ENCODE data around the gene KRTAP3-3.
A peak's percentile ranks its signal among the peaks of the same experiment; 100 is the strongest.

The KRTAP3-3 gene

GRCh38 chr17:40975516-40975915 lies 18.4 kb downstream of the KRTAP3-3 start:
- no peak overlapping the region for H3K4me3 ChIP-seq (ENCODE audit: low read depth, low read length)
- TF ChIP-seq CTCF (conservative IDR thresholded peaks at IDR 0.05; ENCODE audit: low read depth, low read length), result no peak
- no peak for DNase-seq (ENCODE audit: low read depth)

DNA sequence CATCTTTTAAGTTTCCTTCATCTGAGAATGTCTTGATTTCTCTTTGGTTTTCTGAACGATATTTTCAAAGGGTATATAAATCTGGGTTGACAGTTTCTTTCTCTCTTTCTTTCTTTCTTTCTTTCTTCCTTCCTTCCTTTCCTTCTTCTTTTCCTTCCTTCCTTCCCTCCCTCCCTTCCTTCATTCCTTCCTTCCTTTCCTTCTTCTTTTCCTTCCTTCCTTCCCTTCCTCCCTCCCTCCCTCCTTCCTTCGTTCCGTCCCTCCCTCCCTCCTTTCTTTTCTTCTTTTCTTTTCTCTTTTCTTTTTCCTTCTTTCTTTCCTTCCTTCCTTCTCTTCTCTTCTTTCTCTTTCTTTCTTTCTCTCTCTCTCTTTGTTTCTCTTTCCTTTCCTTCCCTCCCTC lies 19.6 kb downstream of the KRTAP3-3 start:
- no peak for DNase-seq (ENCODE audit: low read depth)
- TF ChIP-seq CTCF (conservative IDR thresholded peaks at IDR 0.05; ENCODE audit: low read depth, low read length), result no peak
- H3K4me3 ChIP-seq (ENCODE audit: low read depth, low read length), result no peak overlapping the region

- H3K4me3 ChIP-seq (ENCODE audit: low read depth, low read length), result no peak overlapping the region
- TF ChIP-seq CTCF (conservative IDR thresholded peaks at IDR 0.05; ENCODE audit: low read depth, low read length), result no peak
- no peak for DNase-seq (ENCODE audit: low read depth)
These were observed 26.4 kb downstream of the KRTAP3-3 start for GRCh38 chr17:40967582-40967981.

GRCh38 chr17:40966848-40967247 lies 27.1 kb downstream of the KRTAP3-3 start, which contains the start of gene KRT39:
KRT39 (minus strand) TSS chr17:40966948; CDS start chr17:40966856, 92 bp downstream.
- no peak within 1 kb of the TSS for H3K4me3 ChIP-seq (ENCODE audit: low read depth, low read length)
- DNase-seq (ENCODE audit: low read depth), result no peak
- no peak for TF ChIP-seq CTCF (conservative IDR thresholded peaks at IDR 0.05; ENCODE audit: low read depth, low read length)

DNA sequence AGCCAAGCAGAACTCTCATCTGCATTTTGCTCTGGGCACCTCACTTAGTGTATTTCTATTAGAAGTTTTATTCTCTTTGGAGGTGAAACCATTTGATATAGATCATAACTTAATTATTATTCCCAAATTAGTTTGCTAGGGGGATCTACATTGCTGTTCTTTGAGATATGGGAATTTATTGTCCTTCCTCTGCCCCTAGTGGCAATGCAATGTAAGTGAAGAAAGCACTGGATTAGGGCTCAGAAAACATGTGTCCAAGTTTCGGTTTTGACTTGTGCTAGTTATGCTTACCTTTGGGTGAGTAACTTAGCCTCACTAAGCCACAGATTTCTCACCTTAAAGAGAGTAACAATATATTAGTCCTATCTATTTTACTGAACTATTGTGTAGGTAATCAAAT lies 30.1 kb downstream of the KRTAP3-3 start:
- no peak overlapping the region for H3K4me3 ChIP-seq (ENCODE audit: low read depth, low read length)
- peak; percentile 75 for TF ChIP-seq CTCF (conservative IDR thresholded peaks at IDR 0.05; ENCODE audit: low read depth, low read length)
- DNase-seq (ENCODE audit: low read depth), result peak; percentile 62

GRCh38 chr17:40962059-40962561 lies 31.9 kb downstream of the KRTAP3-3 start:
- no peak for TF ChIP-seq CTCF (conservative IDR thresholded peaks at IDR 0.05; ENCODE audit: low read depth, low read length)
- no peak for DNase-seq (ENCODE audit: low read depth)

DNA sequence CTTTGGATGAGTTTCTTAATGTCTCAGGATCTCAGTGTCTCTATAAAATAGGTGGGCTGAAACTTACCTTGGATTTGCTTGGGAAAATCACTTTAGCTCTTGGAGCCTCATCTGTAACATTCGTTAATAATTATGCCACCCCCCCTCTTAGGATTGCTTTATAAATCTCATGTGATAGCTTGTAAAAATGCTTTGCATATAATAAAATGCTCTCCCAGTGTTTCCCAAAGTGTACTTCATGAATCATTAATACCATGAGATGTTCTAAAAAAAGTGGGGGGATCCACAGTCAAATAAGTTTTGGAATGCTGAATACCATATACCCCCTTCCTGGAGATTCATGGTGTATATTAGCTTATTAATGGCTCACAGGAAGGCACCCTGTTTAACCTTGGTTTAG lies 32.4 kb downstream of the KRTAP3-3 start:
- DNase-seq (ENCODE audit: low read depth), result no peak

More at GRCh38 chr17:40962059-40962561, 31.9 kb downstream of the KRTAP3-3 start:
- H3K4me3 ChIP-seq (ENCODE audit: low read depth, low read length), result no peak overlapping the region

More for the DNA sequence above, 32.4 kb downstream of the KRTAP3-3 start:
- no peak for TF ChIP-seq CTCF (conservative IDR thresholded peaks at IDR 0.05; ENCODE audit: low read depth, low read length)
- H3K4me3 ChIP-seq (ENCODE audit: low read depth, low read length), result no peak overlapping the region
